Astrocyte (in vitro differentiated cells and primary cell): Measurements from ENCODE around the gene PELI2.

Experiments
- CTCF ChIP-seq: IDR thresholded peaks from 2 replicates; pipeline ENCODE4 v1.5.1; 2011; ENCODE audit warnings: low read depth, mild to moderate bottlenecking, inconsistent platforms, low read length, moderate library complexity; ENCODE audit not compliant: insufficient read depth
- EZH2 ChIP-seq: IDR thresholded peaks from 2 replicates; pipeline ENCODE4 v1.6.1; 2012; ENCODE audit warnings: mild to moderate bottlenecking, low read length, inconsistent platforms; ENCODE audit not compliant: insufficient read depth

- no peak for TF ChIP-seq CTCF
- TF ChIP-seq EZH2: no peak
Measured at GRCh38 chr14:56129933-56130332, 11.7 kb downstream of the PELI2 start.
